ENCODE measurements around the gene DNAH11.

The DNAH11 gene

GRCh38 chr7:21702303-21702702 lies 159.5 kb downstream of the DNAH11 start:
- TF ChIP-seq TEAD4 (IDR thresholded peaks at IDR 0.05) (no peak), USF1 (IDR thresholded peaks at IDR 0.05) (no peak), NFIC (IDR thresholded peaks at IDR 0.05) (no peak), CREB1 (IDR thresholded peaks at IDR 0.05; ENCODE audit: low read depth) (no peak), EP300 (IDR thresholded peaks at IDR 0.05; ENCODE audit: borderline replicate concordance) (no peak), EGR1 (IDR thresholded peaks at IDR 0.05) (no peak)

GRCh38 chr7:21704359-21704758 lies 161.5 kb downstream of the DNAH11 start:
- TF ChIP-seq USF1 (IDR thresholded peaks at IDR 0.05) (no peak), TEAD4 (IDR thresholded peaks at IDR 0.05) (no peak), YY1 (IDR thresholded peaks at IDR 0.05; ENCODE audit: low read depth) (no peak), TAF1 (IDR thresholded peaks at IDR 0.05; ENCODE audit: low read depth) (no peak), TCF12 (IDR thresholded peaks at IDR 0.05; ENCODE audit: low read depth) (no peak), MAX (IDR thresholded peaks at IDR 0.05) (no peak), FOXM1 (IDR thresholded peaks at IDR 0.05; ENCODE audit: borderline replicate concordance, low read depth) (no peak), NFIC (IDR thresholded peaks at IDR 0.05) (no peak), CEBPB (IDR thresholded peaks at IDR 0.05) (no peak), EGR1 (IDR thresholded peaks at IDR 0.05) (no peak), ZBTB7A (IDR thresholded peaks at IDR 0.05; ENCODE audit: low read depth) (no peak), EP300 (IDR thresholded peaks at IDR 0.05; ENCODE audit: borderline replicate concordance) (no peak), CREB1 (IDR thresholded peaks at IDR 0.05; ENCODE audit: low read depth) (no peak), REST (IDR thresholded peaks at IDR 0.05; ENCODE audit: low read depth) (no peak), RAD21 (IDR thresholded peaks at IDR 0.05; ENCODE audit: low read depth) (no peak)

- no peak for TF ChIP-seq REST (IDR thresholded peaks at IDR 0.05; ENCODE audit: low read depth)
- no peak for TF ChIP-seq USF1 (IDR thresholded peaks at IDR 0.05)
- TF ChIP-seq ZBTB7A (IDR thresholded peaks at IDR 0.05; ENCODE audit: low read depth), result no peak
Observed at GRCh38 chr7:21706131-21706530, 163.3 kb downstream of the DNAH11 start.

- no peak for TF ChIP-seq MAX (IDR thresholded peaks at IDR 0.05)
Observed at GRCh38 chr7:21707566-21707965, 164.7 kb downstream of the DNAH11 start.

GRCh38 chr7:21708096-21708495 lies 165.3 kb downstream of the DNAH11 start:
- TF ChIP-seq TEAD4 (IDR thresholded peaks at IDR 0.05) (no peak), EGR1 (IDR thresholded peaks at IDR 0.05) (no peak), NFIC (IDR thresholded peaks at IDR 0.05) (no peak), RAD21 (IDR thresholded peaks at IDR 0.05; ENCODE audit: low read depth) (no peak), YY1 (IDR thresholded peaks at IDR 0.05; ENCODE audit: low read depth) (no peak), MAX (IDR thresholded peaks at IDR 0.05) (no peak), USF1 (IDR thresholded peaks at IDR 0.05) (no peak), CEBPB (IDR thresholded peaks at IDR 0.05) (no peak), TAF1 (IDR thresholded peaks at IDR 0.05; ENCODE audit: low read depth) (no peak), ZBTB7A (IDR thresholded peaks at IDR 0.05; ENCODE audit: low read depth) (no peak), TCF12 (IDR thresholded peaks at IDR 0.05; ENCODE audit: low read depth) (no peak), REST (IDR thresholded peaks at IDR 0.05; ENCODE audit: low read depth) (no peak), EP300 (IDR thresholded peaks at IDR 0.05; ENCODE audit: borderline replicate concordance) (no peak)

Data from Ishikawa (cell line).